Skeletal muscle satellite cell (primary cell): Measurements from ENCODE around the gene DCTD.

Experiments
- H3K27me3 ChIP-seq: 2 replicates; pipeline ENCODE4 v1.7.0; 2013; ENCODE audit warnings: low read length; ENCODE audit not compliant: control insufficient read depth, insufficient read depth
- H3K36me3 ChIP-seq: 2 replicates; pipeline ENCODE4 v1.7.0; 2013; ENCODE audit warnings: mild to moderate bottlenecking, control low read depth, low read length; ENCODE audit not compliant: insufficient read depth
- H3K4me1 ChIP-seq: 2 replicates; pipeline ENCODE4 v1.7.0; 2013; ENCODE audit warnings: low read length; ENCODE audit not compliant: control insufficient read depth, insufficient read depth
- H3K4me2 ChIP-seq: 2 replicates; pipeline ENCODE4 v1.7.0; 2013; ENCODE audit warnings: mild to moderate bottlenecking, low read length
- H3K4me3 ChIP-seq: 2 replicates; pipeline ENCODE4 v1.7.0; 2013; ENCODE audit warnings: low read length
- H3K9ac ChIP-seq: 2 replicates; pipeline ENCODE4 v1.7.0; 2013; ENCODE audit warnings: mild to moderate bottlenecking, low read depth, low read length, moderate library complexity
- H3K9me3 ChIP-seq: replicated peaks from 2 replicates; pipeline ENCODE4 v1.7.0; 2013; ENCODE audit warnings: mild to moderate bottlenecking, control low read depth, low read length

Gene DCTD

GRCh38 chr4:182930889-182931288 is 13.7 kb upstream of the DCTD start:
- Histone ChIP-seq H3K4me1 (peaks cover 3% of the 10 kb centered on the region), H3K4me3 (no peak overlapping the region), H3K36me3 (no peaks in the 10 kb centered on the region), H3K4me2 (no peak overlapping the region), H3K9ac (no peak overlapping the region), H3K9me3 (no peaks in the 10 kb centered on the region), H3K27me3 (no peaks in the 10 kb centered on the region)

DNA sequence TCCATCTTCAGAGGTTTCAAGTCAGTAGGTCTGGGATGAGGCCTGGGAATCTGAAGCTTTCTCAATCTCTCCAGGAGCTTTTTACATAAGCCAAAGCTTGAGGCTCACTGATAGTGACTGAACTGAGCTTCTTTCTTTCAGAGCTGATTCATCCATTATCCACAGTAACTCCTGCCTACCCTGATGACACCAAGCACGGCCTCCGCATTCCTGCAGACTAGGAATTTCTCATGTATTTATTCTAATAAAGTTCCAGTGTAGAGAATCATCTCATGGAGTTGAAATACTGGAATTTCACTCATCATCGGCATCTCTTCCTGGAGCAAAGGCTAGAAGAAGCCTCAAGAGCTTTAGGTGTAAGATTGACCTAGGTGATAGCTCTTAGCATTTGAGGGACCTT is 12.1 kb upstream of the DCTD start:
- no peak overlapping the region for H3K9ac ChIP-seq
- peaks cover 3% of the 10 kb centered on the region for H3K4me1 ChIP-seq
- H3K9me3 ChIP-seq = no peaks in the 10 kb centered on the region
- H3K36me3 ChIP-seq = no peaks in the 10 kb centered on the region
- H3K4me3 ChIP-seq = no peak overlapping the region
- H3K4me2 ChIP-seq = no peak overlapping the region
- H3K27me3 ChIP-seq = no peaks in the 10 kb centered on the region

DNA sequence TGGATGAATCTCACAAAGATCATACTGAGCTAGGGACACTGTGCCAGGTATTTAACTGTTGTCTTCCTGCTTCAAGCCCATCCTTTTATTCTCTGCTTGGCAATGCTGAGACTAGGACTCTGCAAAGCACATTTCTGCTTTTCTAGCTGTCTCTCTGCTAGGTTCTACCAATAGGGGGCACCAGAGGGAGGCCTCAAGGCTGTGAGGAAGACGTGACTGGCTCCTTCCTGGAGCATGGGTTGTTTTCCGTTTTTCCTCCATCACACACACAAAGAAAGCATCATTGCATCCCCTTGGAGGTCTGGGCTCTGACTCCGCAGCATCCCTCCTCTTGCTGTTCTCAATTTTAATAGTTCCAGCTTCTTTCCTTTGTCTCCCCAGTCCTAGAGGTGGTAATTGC is 10.9 kb upstream of the DCTD start:
- Histone ChIP-seq H3K36me3 (no peaks in the 10 kb centered on the region), H3K4me3 (no peak overlapping the region), H3K27me3 (peaks cover 5% of the 10 kb centered on the region), H3K4me2 (no peak overlapping the region), H3K4me1 (peaks cover 3% of the 10 kb centered on the region), H3K9me3 (no peaks in the 10 kb centered on the region), H3K9ac (no peak overlapping the region)

DNA sequence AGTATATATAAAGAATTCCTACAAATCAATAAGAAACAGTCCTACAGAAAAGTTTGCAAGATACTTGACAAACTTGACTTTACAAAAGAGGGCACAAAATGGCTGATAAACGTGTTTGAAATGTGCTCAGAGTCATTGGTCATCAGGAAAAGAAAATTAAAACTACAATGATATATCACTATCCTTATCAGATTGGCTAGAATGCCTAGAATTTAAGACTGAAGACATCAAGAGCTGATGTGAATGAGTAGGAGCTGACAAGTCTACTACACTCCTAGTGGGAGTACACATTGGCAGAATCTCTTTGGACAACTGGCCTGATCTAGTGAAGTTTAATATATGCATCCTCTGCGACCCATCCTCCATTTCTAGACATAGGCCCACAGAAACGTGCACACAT is 10.3 kb upstream of the DCTD start:
- H3K9me3 ChIP-seq = no peaks in the 10 kb centered on the region
- H3K9ac ChIP-seq = no peak overlapping the region
- no peak overlapping the region for H3K4me3 ChIP-seq
- no peaks in the 10 kb centered on the region for H3K36me3 ChIP-seq
- peaks cover 8% of the 10 kb centered on the region for H3K4me1 ChIP-seq
- H3K4me2 ChIP-seq = no peak overlapping the region
- H3K27me3 ChIP-seq = peaks cover 5% of the 10 kb centered on the region

GRCh38 chr4:182925855-182926254 is 8.7 kb upstream of the DCTD start:
- Histone ChIP-seq H3K9me3 (no peaks in the 10 kb centered on the region), H3K9ac (no peak overlapping the region), H3K27me3 (peaks cover 5% of the 10 kb centered on the region), H3K4me1 (peaks cover 9% of the 10 kb centered on the region), H3K4me3 (no peak overlapping the region), H3K4me2 (no peak overlapping the region), H3K36me3 (no peaks in the 10 kb centered on the region)

DNA sequence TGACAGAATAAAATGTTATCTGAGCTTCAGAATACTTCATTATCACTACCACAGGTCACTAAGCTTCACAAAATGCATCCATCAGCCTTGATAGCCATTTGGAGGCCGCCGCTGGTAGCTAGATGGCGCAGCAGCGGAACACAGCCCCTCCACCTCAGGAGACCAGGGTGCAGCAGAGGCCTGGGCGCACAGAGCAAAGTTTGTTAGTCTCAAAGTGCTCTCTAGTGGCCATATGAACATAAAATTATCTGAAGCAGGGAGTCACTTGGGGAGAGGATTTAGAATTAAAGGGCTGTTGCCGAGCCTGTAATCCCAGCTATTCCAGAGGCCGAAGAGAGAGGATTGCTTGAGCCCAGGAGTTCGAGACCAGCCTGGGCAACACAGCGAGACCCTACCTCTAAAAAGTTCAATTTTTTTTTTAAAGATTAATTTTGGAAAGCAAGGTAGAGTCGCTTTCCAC is 8.1 kb upstream of the DCTD start:
- H3K27me3 ChIP-seq = peaks cover 5% of the 10 kb centered on the region
- H3K4me1 ChIP-seq = peaks cover 9% of the 10 kb centered on the region
- no peaks in the 10 kb centered on the region for H3K9me3 ChIP-seq
- no peak overlapping the region for H3K4me2 ChIP-seq
- H3K36me3 ChIP-seq = no peaks in the 10 kb centered on the region
- no peak overlapping the region for H3K4me3 ChIP-seq
- no peak overlapping the region for H3K9ac ChIP-seq

GRCh38 chr4:182924497-182924896 is 7.3 kb upstream of the DCTD start:
- Histone ChIP-seq H3K4me1 (peaks cover 9% of the 10 kb centered on the region), H3K27me3 (peaks cover 5% of the 10 kb centered on the region), H3K9ac (no peak overlapping the region), H3K4me2 (no peak overlapping the region), H3K36me3 (no peaks in the 10 kb centered on the region), H3K9me3 (no peaks in the 10 kb centered on the region), H3K4me3 (no peak overlapping the region)

- H3K4me3 ChIP-seq = no peak overlapping the region
- no peak overlapping the region for H3K9ac ChIP-seq
- no peaks in the 10 kb centered on the region for H3K9me3 ChIP-seq
- no peak overlapping the region for H3K4me2 ChIP-seq
- peaks cover 6% of the 10 kb centered on the region for H3K4me1 ChIP-seq
- peaks cover 5% of the 10 kb centered on the region for H3K27me3 ChIP-seq
- H3K36me3 ChIP-seq = no peaks in the 10 kb centered on the region
Observed at GRCh38 chr4:182923796-182924340, 6.7 kb upstream of the DCTD start.

DNA sequence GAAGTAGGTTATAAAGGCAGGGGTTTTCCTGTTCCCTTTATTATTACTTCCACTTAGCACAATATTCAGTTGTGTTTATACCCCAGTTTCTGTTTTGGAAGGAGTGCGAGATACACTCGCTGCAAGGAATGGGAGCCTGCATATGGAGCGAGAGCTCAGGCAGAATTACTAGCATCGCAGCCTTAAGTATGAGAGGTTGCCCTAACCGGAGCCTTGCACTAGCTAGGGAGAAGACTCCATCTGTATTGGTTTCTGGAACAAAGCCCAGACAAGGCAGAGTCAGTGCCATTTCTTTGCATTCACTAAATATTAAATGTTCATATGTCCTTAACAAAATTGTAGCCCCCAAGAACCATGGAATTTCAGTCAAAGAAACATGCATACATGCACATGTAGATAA is 6.2 kb upstream of the DCTD start:
- Histone ChIP-seq H3K27me3 (peaks cover 5% of the 10 kb centered on the region), H3K4me2 (no peak overlapping the region), H3K36me3 (no peaks in the 10 kb centered on the region), H3K9ac (no peak overlapping the region), H3K4me1 (peaks cover 7% of the 10 kb centered on the region), H3K4me3 (no peak overlapping the region), H3K9me3 (no peaks in the 10 kb centered on the region)

- Histone ChIP-seq H3K4me3 (no peak overlapping the region), H3K4me2 (no peak overlapping the region), H3K27me3 (peaks cover 5% of the 10 kb centered on the region), H3K9ac (no peak overlapping the region), H3K36me3 (no peaks in the 10 kb centered on the region), H3K4me1 (peaks cover 14% of the 10 kb centered on the region), H3K9me3 (no peaks in the 10 kb centered on the region)
Observed at GRCh38 chr4:182922501-182923284, 5.5 kb upstream of the DCTD start.

DNA sequence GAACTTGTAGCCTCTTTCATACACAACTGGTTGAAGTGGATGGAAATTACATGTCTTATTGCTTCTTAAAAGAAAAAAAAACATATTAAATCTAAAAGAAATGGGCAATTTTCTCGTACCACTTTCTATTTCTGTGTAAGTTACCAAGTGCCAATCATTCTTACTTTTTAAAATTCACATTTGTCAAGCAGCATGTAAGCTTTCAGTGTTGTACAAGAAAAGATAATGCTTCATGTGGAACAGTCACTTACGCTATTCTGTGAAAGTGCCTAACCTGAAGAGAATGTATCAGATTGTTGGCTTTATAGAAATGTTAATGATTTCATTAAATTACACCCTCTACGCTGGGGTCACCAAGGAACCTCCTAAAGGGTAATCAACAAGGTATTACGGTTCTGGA is 4.4 kb upstream of the DCTD start:
- Histone ChIP-seq H3K27me3 (peaks cover 5% of the 10 kb centered on the region), H3K4me3 (no peak overlapping the region), H3K4me2 (no peak overlapping the region), H3K9ac (no peak overlapping the region), H3K36me3 (no peaks in the 10 kb centered on the region), H3K4me1 (peaks cover 16% of the 10 kb centered on the region), H3K9me3 (no peaks in the 10 kb centered on the region)

GRCh38 chr4:182920676-182921075 is 3.5 kb upstream of the DCTD start:
- Histone ChIP-seq H3K9me3 (no peaks in the 10 kb centered on the region), H3K9ac (no peak overlapping the region), H3K36me3 (no peaks in the 10 kb centered on the region), H3K4me2 (no peak overlapping the region), H3K4me1 (peaks cover 25% of the 10 kb centered on the region), H3K27me3 (peaks cover 5% of the 10 kb centered on the region), H3K4me3 (no peak overlapping the region)
